Gastrocnemius medialis (tissue), 4 donors: ENCODE data around the gene SRSF9.

Experiments used
- CTCF ChIP-seq, 5 experiments: fragments of 450-650 bp in 3 of 5; fragments of 200-600 bp in 2 of 5; sonication (generic) in 2 of 5; IDR thresholded peaks in 4 of 5; conservative IDR thresholded peaks in 1 of 5; 1 replicate in 4 of 5; 2 replicates in 1 of 5; pipeline ENCODE4 v1.5.1; 2016 to 2019; ENCODE audit warnings: antibody characterized with exemption in 5 of 5, mild to moderate bottlenecking in 3 of 5, moderate library complexity in 3 of 5
- POLR2A ChIP-seq, 2 donors: fragments of 450-650 bp; IDR thresholded peaks; one replicate each; pipeline ENCODE4 v1.6.1; 2017; ENCODE audit warnings: antibody characterized with exemption in 2 of 2, mild to moderate bottlenecking in 2 of 2, moderate library complexity in 2 of 2

GRCh38 chr12:120508537-120508936 is 39.0 kb upstream of the SRSF9 start:
- no peak for TF ChIP-seq POLR2A (IDR thresholded peaks at IDR 0.05)
- TF ChIP-seq CTCF (IDR thresholded peaks at IDR 0.05 in 4 of 5, conservative IDR thresholded peaks at IDR 0.05 in 1 of 5), result no peak
